ENCODE results near the gene CLEC4G. TPM values are rescaled to one million over a fixed set of nuclear protein-coding genes. Genes with fewer than 3 reads are reported as not detected.

CLEC4G gene
- total and polyA plus RNA-seq, 2 of the 8 experiments (the other 6 are each of a cell fraction or from before 2014, with no cell fraction given): 0.35 to 2.9 TPM

DNA sequence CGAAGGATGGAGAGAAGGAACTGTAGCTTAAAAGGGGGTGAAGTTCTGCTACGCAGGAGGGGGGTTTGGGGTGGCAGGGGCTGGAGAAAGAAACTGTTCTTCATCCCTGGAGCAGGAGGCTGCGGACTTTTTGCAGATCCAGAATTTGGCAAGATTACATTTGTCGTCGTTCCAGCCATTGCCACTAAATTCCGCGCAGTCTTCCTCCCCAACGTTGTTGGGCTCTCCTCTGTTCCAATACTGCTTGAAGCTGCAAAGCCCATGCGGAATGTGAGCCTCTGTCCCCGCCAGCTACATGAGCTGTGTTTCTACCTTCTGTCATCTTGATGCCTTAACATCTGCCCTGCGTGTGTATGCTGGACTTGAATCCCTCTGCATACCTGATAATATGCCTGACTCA lies 11.1 kb upstream of the CLEC4G start (continued):
- TF ChIP-seq, protein P1, sequence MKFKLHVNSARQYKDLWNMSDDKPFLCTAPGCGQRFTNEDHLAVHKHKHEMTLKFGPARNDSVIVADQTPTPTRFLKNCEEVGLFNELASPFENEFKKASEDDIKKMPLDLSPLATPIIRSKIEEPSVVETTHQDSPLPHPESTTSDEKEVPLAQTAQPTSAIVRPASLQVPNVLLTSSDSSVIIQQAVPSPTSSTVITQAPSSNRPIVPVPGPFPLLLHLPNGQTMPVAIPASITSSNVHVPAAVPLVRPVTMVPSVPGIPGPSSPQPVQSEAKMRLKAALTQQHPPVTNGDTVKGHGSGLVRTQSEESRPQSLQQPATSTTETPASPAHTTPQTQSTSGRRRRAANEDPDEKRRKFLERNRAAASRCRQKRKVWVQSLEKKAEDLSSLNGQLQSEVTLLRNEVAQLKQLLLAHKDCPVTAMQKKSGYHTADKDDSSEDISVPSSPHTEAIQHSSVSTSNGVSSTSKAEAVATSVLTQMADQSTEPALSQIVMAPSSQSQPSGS (IDR thresholded peaks at IDR 0.05; ENCODE audit: low read length): no peak
- no peak for TF ChIP-seq EGR1 (IDR thresholded peaks at IDR 0.05; ENCODE audit: borderline replicate concordance, low read depth, low read length)

All from H1 (cell line).